ENCODE data around the gene HCN2. TPM values are rescaled to one million over a fixed set of nuclear protein-coding genes. Genes with fewer than 3 reads are reported as not detected.

Gene HCN2
- total RNA-seq, 2 donors from 2014 or later, result 0.15 to 0.75 TPM

DNA sequence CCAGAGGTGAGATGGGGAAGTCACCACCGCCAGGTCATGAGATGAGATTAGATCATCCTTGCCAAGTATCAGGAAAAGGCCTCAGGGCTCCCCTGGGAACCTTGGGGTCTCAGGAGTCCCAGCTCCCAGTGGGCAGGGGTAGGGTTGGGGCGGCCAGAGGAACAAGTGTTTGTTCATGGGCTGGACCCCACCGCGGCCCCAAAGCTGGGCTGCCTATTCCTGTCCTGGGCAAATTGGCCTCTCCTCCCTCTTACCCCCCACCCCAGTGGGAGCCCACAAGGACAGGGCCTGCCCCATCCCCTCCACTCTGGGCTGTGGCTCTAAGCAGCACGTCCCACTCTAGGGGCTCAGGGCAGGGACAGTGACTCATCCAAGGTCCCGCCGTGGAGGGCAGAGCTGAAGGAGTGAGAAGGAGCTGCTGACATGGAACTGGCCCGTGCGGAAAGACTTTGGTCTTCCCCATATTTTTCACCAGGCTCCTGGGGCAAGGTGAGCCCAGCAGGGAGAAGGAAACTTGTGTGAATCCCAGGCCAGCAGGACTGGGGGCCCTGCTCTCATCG lies 4.0 kb upstream of the HCN2 start:
- Histone ChIP-seq H3K4me1 (ENCODE audit: control insufficient read depth, insufficient read depth, low read length) (no peaks in the 10 kb centered on the region), H3K4me3 (ENCODE audit: low read length) (no peak overlapping the region), H3K9me3 (ENCODE audit: control insufficient read depth, low read length) (no peaks in the 10 kb centered on the region), H3K27me3 (ENCODE audit: control insufficient read depth, insufficient read depth, low read length, poor library complexity, severe bottlenecking) (peaks cover 19% of the 10 kb centered on the region), H3K36me3 (ENCODE audit: control insufficient read depth, insufficient read depth, low read length) (peaks cover 20% of the 10 kb centered on the region), H3K9ac (ENCODE audit: extremely low read depth, low read length, poor library complexity, severe bottlenecking) (no peak overlapping the region), H3K27ac (ENCODE audit: low read depth, low read length) (no peak overlapping the region)
- Mint-ChIP-seq H3K9me3 (no peaks in the 10 kb centered on the region), H3K4me3 (no peak overlapping the region), H3K27ac (no peak overlapping the region), H3K36me3 (ENCODE audit: low read depth) (peaks cover 3% of the 10 kb centered on the region), H3K27me3 (ENCODE audit: insufficient read depth) (peaks cover 20% of the 10 kb centered on the region), H3K4me1 (peaks cover 3% of the 10 kb centered on the region)
- 87% methylated on average over 10 of the region's 10 CpGs; no CpG with 5 or more reads in 1 of the 2 experiments for WGBS, 2 experiments (ENCODE audit: insufficient coverage in 1 of 2, insufficient read length in 1 of 2)
- DNase-seq, result peak; percentile 53
- TF ChIP-seq, protein P1, sequence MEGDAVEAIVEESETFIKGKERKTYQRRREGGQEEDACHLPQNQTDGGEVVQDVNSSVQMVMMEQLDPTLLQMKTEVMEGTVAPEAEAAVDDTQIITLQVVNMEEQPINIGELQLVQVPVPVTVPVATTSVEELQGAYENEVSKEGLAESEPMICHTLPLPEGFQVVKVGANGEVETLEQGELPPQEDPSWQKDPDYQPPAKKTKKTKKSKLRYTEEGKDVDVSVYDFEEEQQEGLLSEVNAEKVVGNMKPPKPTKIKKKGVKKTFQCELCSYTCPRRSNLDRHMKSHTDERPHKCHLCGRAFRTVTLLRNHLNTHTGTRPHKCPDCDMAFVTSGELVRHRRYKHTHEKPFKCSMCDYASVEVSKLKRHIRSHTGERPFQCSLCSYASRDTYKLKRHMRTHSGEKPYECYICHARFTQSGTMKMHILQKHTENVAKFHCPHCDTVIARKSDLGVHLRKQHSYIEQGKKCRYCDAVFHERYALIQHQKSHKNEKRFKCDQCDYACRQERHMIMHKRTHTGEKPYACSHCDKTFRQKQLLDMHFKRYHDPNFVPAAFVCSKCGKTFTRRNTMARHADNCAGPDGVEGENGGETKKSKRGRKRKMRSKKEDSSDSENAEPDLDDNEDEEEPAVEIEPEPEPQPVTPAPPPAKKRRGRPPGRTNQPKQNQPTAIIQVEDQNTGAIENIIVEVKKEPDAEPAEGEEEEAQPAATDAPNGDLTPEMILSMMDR (conservative IDR thresholded peaks at IDR 0.05), result no peak

DNA sequence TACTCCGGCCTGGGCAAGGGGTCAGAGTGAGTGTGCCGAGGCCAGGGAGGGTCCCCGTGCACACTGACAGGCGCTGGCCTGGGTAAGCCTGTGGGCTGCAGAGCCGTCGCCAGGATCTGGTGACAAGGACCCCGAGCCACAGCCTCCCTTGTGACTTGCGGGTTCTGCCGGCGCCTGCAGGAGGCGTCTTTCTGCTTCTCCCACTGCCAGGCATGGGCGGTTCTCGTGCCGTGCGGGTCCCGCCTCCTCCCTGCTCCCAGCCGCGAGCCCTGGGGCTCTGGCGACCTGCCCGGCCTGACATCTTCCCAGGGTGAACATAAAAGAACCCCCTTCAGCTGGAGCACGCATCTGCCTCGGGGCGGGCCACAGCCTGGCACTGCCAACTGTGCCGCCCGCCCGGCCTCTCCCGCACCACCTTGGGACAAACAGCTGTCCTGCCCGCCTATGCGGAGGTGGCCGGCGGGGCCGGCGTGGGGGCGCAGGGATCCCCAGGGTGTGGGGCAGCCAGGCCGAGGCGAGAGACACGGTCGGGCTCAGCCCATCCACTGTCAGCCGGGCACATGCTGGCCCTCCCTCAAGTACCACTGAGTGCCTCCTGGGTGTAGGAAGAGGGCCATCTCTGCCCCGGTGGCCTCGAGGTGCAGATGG lies 1.5 kb upstream of the HCN2 start:
- H3K9me3 Mint-ChIP-seq, result no peaks in the 10 kb centered on the region
- peaks cover 41% of the 10 kb centered on the region for H3K27me3 Mint-ChIP-seq (ENCODE audit: insufficient read depth)
- TF ChIP-seq, protein P1 (conservative IDR thresholded peaks at IDR 0.05), result peak; percentile 78
- Histone ChIP-seq H3K9ac (ENCODE audit: extremely low read depth, low read length, poor library complexity, severe bottlenecking) (no peak overlapping the region), H3K4me1 (ENCODE audit: control insufficient read depth, insufficient read depth, low read length) (no peaks in the 10 kb centered on the region), H3K27ac (ENCODE audit: low read depth, low read length) (no peak overlapping the region), H3K27me3 (ENCODE audit: control insufficient read depth, insufficient read depth, low read length, poor library complexity, severe bottlenecking) (peaks cover 44% of the 10 kb centered on the region), H3K9me3 (ENCODE audit: control insufficient read depth, low read length) (no peaks in the 10 kb centered on the region), H3K4me3 (ENCODE audit: low read length) (no peak overlapping the region), H3K36me3 (ENCODE audit: control insufficient read depth, insufficient read depth, low read length) (peaks cover 4% of the 10 kb centered on the region)
- no peak overlapping the region for H3K27ac Mint-ChIP-seq
- no peak overlapping the region for H3K4me3 Mint-ChIP-seq
- H3K36me3 Mint-ChIP-seq (ENCODE audit: low read depth), result no peaks in the 10 kb centered on the region
- WGBS, 2 experiments (ENCODE audit: insufficient coverage in 1 of 2, insufficient read length in 1 of 2), result 20 to 22% methylated on average over 28 to 41 of the region's 41 CpGs
- peaks cover 3% of the 10 kb centered on the region for H3K4me1 Mint-ChIP-seq
- peak; percentile 96 for DNase-seq

DNA sequence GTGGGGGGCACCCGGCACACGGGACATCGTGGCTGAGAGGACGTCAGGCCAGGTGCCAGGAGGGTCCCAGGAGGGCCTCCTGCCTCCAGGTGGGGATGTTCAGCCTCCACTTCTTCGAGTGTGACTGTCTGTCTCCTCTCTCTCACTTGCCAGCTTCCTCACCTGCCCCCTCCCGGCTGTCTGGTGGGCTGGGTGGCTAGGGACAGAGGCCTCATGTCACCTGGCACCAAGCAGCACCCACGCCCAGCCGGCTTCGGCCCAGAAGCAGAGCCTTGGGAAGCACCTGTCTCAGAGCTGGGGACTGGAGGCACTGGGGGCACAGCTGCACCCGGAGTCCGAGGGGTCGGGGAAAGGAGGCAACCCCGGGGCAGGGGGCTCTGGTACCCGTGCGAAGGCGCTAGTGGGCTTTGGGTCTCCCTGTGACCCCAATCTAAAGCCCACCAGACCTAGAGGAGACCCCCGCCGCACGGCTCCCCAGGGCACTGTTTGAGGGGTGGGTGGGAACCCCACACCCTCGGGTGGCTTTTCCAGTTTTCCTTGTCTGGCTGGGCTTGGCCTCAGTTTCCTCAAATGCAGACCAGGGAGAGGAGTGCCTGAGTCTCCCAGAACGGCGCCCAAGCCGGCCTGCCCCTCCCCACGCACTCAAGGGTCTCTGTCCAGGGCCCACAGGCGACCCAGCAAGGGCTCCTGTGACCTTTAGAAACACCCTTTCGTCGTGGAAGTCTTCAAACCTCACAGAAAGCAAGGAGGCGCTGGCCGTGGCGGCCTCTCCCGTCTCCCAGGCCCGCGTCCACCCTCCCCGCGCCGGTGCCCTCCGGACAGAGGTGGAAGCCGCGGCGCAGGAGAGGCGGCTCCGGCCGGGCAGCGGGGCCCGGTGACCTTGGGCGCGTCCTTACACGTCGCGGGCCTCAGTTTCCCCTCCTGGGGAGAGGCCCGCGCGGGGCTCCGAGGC lies 664 bp upstream of the HCN2 start:
- TF ChIP-seq, protein P1 (conservative IDR thresholded peaks at IDR 0.05), result no peak
- Mint-ChIP-seq H3K4me3 (peak overlapping the region; percentile 33), H3K36me3 (ENCODE audit: low read depth) (no peaks in the 10 kb centered on the region)

More for the DNA sequence above, 664 bp upstream of the HCN2 start:
- H3K4me1 Mint-ChIP-seq, result peaks cover under 1% of the 10 kb centered on the region
- no peaks in the 10 kb centered on the region for H3K9me3 Mint-ChIP-seq
- Histone ChIP-seq H3K4me1 (ENCODE audit: control insufficient read depth, insufficient read depth, low read length) (no peaks in the 10 kb centered on the region), H3K9me3 (ENCODE audit: control insufficient read depth, low read length) (no peaks in the 10 kb centered on the region), H3K36me3 (ENCODE audit: control insufficient read depth, insufficient read depth, low read length) (no peaks in the 10 kb centered on the region), H3K27me3 (ENCODE audit: control insufficient read depth, insufficient read depth, low read length, poor library complexity, severe bottlenecking) (peaks cover 52% of the 10 kb centered on the region), H3K9ac (ENCODE audit: extremely low read depth, low read length, poor library complexity, severe bottlenecking) (no peak overlapping the region), H3K4me3 (ENCODE audit: low read length) (no peak overlapping the region), H3K27ac (ENCODE audit: low read depth, low read length) (no peak overlapping the region)
- H3K27ac Mint-ChIP-seq, result no peak overlapping the region
- DNase-seq, result peak; percentile 73
- 23 to 29% methylated on average over 25 to 53 of the region's 54 CpGs for WGBS, 2 experiments (ENCODE audit: insufficient coverage in 1 of 2, insufficient read length in 1 of 2)
- H3K27me3 Mint-ChIP-seq (ENCODE audit: insufficient read depth), result peaks cover 48% of the 10 kb centered on the region
